Activated naive CD8-positive, alpha-beta T cell treated with anti-CD3 and anti-CD28 coated beads, Interleukin-2, amount 50 U/mL, for 24 hours (primary cell): ENCODE results near the gene SLC9B1.
"Not testable (repeated sequence)": the region's sequence is repeated elsewhere in the genome, so short reads cannot be mapped to it uniquely, and the experiment has no call there.

ENCODE experiments used
- ATAC-seq: fragments of 150-1000 bp; cut with Tn5 transposase; one replicate; pipeline ENCODE4 v1.10.0; 2021
- DNase-seq: peaks from one replicate; pipeline ENCODE4 v3.0.0; 2021
- H3K27ac Mint-ChIP-seq: one replicate; pipeline ENCODE4 v1.8.0; 2021; ENCODE audit warnings: mild to moderate bottlenecking, mixed read lengths
- H3K27me3 Mint-ChIP-seq: one replicate; pipeline ENCODE4 v1.8.0; 2021; ENCODE audit warnings: mixed read lengths
- H3K36me3 Mint-ChIP-seq: one replicate; pipeline ENCODE4 v1.8.0; 2021; ENCODE audit warnings: low read depth, mixed read lengths
- H3K4me1 Mint-ChIP-seq: one replicate; pipeline ENCODE4 v1.8.0; 2021; ENCODE audit warnings: mixed read lengths
- H3K4me3 Mint-ChIP-seq: one replicate; pipeline ENCODE4 v1.8.0; 2021; ENCODE audit warnings: mild to moderate bottlenecking, moderate library complexity, mixed read lengths
- H3K9me3 Mint-ChIP-seq: one replicate; pipeline ENCODE4 v1.8.0; 2021; ENCODE audit warnings: mixed read lengths

The SLC9B1 gene

GRCh38 chr4:102961813-102962212, 57.7 kb downstream of the SLC9B1 start:
- H3K27ac Mint-ChIP-seq, ATAC-seq, H3K4me1 Mint-ChIP-seq, H3K36me3 Mint-ChIP-seq, DNase-seq, H3K27me3 Mint-ChIP-seq, H3K4me3 Mint-ChIP-seq: not testable (repeated sequence)
- H3K9me3 Mint-ChIP-seq: peaks cover 22% of the 10 kb centered on the region

GRCh38 chr4:102959496-102959895, 60.0 kb downstream of the SLC9B1 start:
- Mint-ChIP-seq H3K4me3 (no peak overlapping the region), H3K36me3 (peaks cover 13% of the 10 kb centered on the region), H3K27ac (no peak overlapping the region), H3K27me3 (no peaks in the 10 kb centered on the region), H3K9me3 (peaks cover 28% of the 10 kb centered on the region), H3K4me1 (no peaks in the 10 kb centered on the region)
- ATAC-seq (no peak), DNase-seq (no peak)

GRCh38 chr4:102945066-102945465, 74.4 kb downstream of the SLC9B1 start:
- Mint-ChIP-seq H3K9me3 (no peaks in the 10 kb centered on the region), H3K4me3 (no peak overlapping the region), H3K27ac (no peak overlapping the region), H3K4me1 (no peaks in the 10 kb centered on the region), H3K27me3 (no peaks in the 10 kb centered on the region), H3K36me3 (peaks cover 2% of the 10 kb centered on the region)
- DNase-seq: no peak
- no peak for ATAC-seq

GRCh38 chr4:102938063-102938462, 81.4 kb downstream of the SLC9B1 start:
- not testable (repeated sequence) for H3K27me3 Mint-ChIP-seq, H3K9me3 Mint-ChIP-seq, H3K27ac Mint-ChIP-seq, H3K4me1 Mint-ChIP-seq, DNase-seq, ATAC-seq, H3K4me3 Mint-ChIP-seq, H3K36me3 Mint-ChIP-seq

- H3K4me1 Mint-ChIP-seq: no peaks in the 10 kb centered on the region
- DNase-seq: no peak
- no peaks in the 10 kb centered on the region for H3K9me3 Mint-ChIP-seq
- no peaks in the 10 kb centered on the region for H3K36me3 Mint-ChIP-seq
- H3K27ac Mint-ChIP-seq: no peak overlapping the region
- ATAC-seq: no peak
- no peak overlapping the region for H3K4me3 Mint-ChIP-seq
- no peaks in the 10 kb centered on the region for H3K27me3 Mint-ChIP-seq
Measured at GRCh38 chr4:102935716-102936115, 83.8 kb downstream of the SLC9B1 start.

GRCh38 chr4:102919697-102920096, 99.8 kb downstream of the SLC9B1 start:
- H3K4me3 Mint-ChIP-seq, H3K27ac Mint-ChIP-seq, H3K36me3 Mint-ChIP-seq, H3K27me3 Mint-ChIP-seq, DNase-seq, ATAC-seq, H3K4me1 Mint-ChIP-seq: not testable (repeated sequence)
- H3K9me3 Mint-ChIP-seq: peaks cover 24% of the 10 kb centered on the region

GRCh38 chr4:102918859-102919258, 100.6 kb downstream of the SLC9B1 start:
- Mint-ChIP-seq H3K9me3 (peaks cover 29% of the 10 kb centered on the region), H3K27me3 (no peaks in the 10 kb centered on the region), H3K4me3 (no peak overlapping the region), H3K4me1 (no peaks in the 10 kb centered on the region), H3K36me3 (peaks cover 17% of the 10 kb centered on the region), H3K27ac (no peak overlapping the region)
- no peak for ATAC-seq
- no peak for DNase-seq

- DNase-seq: no peak
- peaks cover under 1% of the 10 kb centered on the region for H3K4me1 Mint-ChIP-seq
- no peak overlapping the region for H3K27ac Mint-ChIP-seq
- no peaks in the 10 kb centered on the region for H3K36me3 Mint-ChIP-seq
- no peaks in the 10 kb centered on the region for H3K27me3 Mint-ChIP-seq
- H3K9me3 Mint-ChIP-seq: no peaks in the 10 kb centered on the region
- no peak overlapping the region for H3K4me3 Mint-ChIP-seq
- ATAC-seq: no peak
Measured at GRCh38 chr4:102901804-102902203, 117.7 kb downstream of the SLC9B1 start.

GRCh38 chr4:102897610-102898009, 121.9 kb downstream of the SLC9B1 start:
- DNase-seq, H3K4me1 Mint-ChIP-seq, H3K27me3 Mint-ChIP-seq, H3K27ac Mint-ChIP-seq, H3K9me3 Mint-ChIP-seq, H3K4me3 Mint-ChIP-seq, H3K36me3 Mint-ChIP-seq, ATAC-seq: not testable (repeated sequence)

- not testable (repeated sequence) for ATAC-seq, H3K27ac Mint-ChIP-seq, DNase-seq, H3K4me1 Mint-ChIP-seq, H3K36me3 Mint-ChIP-seq, H3K9me3 Mint-ChIP-seq, H3K4me3 Mint-ChIP-seq, H3K27me3 Mint-ChIP-seq
Measured at GRCh38 chr4:102896547-102896946, 123.0 kb downstream of the SLC9B1 start.

GRCh38 chr4:102889866-102890265, 129.6 kb downstream of the SLC9B1 start:
- not testable (repeated sequence) for DNase-seq, H3K9me3 Mint-ChIP-seq, ATAC-seq, H3K27me3 Mint-ChIP-seq, H3K4me3 Mint-ChIP-seq, H3K36me3 Mint-ChIP-seq, H3K27ac Mint-ChIP-seq
- peaks cover 10% of the 10 kb centered on the region for H3K4me1 Mint-ChIP-seq

- not testable (repeated sequence) for H3K4me3 Mint-ChIP-seq, H3K27ac Mint-ChIP-seq, H3K27me3 Mint-ChIP-seq, H3K36me3 Mint-ChIP-seq, DNase-seq, H3K9me3 Mint-ChIP-seq, ATAC-seq
- H3K4me1 Mint-ChIP-seq: peaks cover 10% of the 10 kb centered on the region
Measured at GRCh38 chr4:102888570-102888969, 130.9 kb downstream of the SLC9B1 start.

- Mint-ChIP-seq H3K27me3 (no peaks in the 10 kb centered on the region), H3K27ac (no peak overlapping the region), H3K36me3 (peaks cover 22% of the 10 kb centered on the region), H3K4me1 (peaks cover 4% of the 10 kb centered on the region), H3K9me3 (peaks cover 3% of the 10 kb centered on the region), H3K4me3 (no peak overlapping the region)
- ATAC-seq (no peak), DNase-seq (no peak)
Measured at GRCh38 chr4:102883278-102883677, 136.2 kb downstream of the SLC9B1 start.

GRCh38 chr4:102881343-102881742, 138.2 kb downstream of the SLC9B1 start:
- Mint-ChIP-seq H3K4me3 (no peak overlapping the region), H3K27me3 (no peaks in the 10 kb centered on the region), H3K36me3 (peaks cover 36% of the 10 kb centered on the region), H3K9me3 (peaks cover 8% of the 10 kb centered on the region), H3K27ac (no peak overlapping the region), H3K4me1 (peaks cover 6% of the 10 kb centered on the region)
- no peak for DNase-seq
- no peak for ATAC-seq

GRCh38 chr4:102878901-102879300, 140.6 kb downstream of the SLC9B1 start:
- Mint-ChIP-seq H3K27me3 (no peaks in the 10 kb centered on the region), H3K9me3 (peaks cover 8% of the 10 kb centered on the region), H3K27ac (no peak overlapping the region), H3K36me3 (peaks cover 51% of the 10 kb centered on the region), H3K4me3 (no peak overlapping the region), H3K4me1 (peaks cover 6% of the 10 kb centered on the region)
- DNase-seq (no peak), ATAC-seq (no peak)

GRCh38 chr4:102878349-102878748, 141.2 kb downstream of the SLC9B1 start:
- not testable (repeated sequence) for H3K27me3 Mint-ChIP-seq, H3K9me3 Mint-ChIP-seq, H3K4me1 Mint-ChIP-seq, H3K27ac Mint-ChIP-seq, DNase-seq, ATAC-seq, H3K4me3 Mint-ChIP-seq
- peaks cover 54% of the 10 kb centered on the region for H3K36me3 Mint-ChIP-seq
